SKM-1 treated with dmso at 0.1 percent for 144 hours (cell line): ENCODE measurements around the gene AP2B1.
"Not testable (repeated sequence)": the region's sequence is repeated elsewhere in the genome, so short reads cannot be mapped to it uniquely, and the experiment has no call there.

ENCODE experiments used
- DNase-seq: peaks from one replicate; lab custom pipeline; 2025; ENCODE audit not compliant: unreplicated experiment; lab: John Stamatoyannopoulos, UW

AP2B1 gene

DNA sequence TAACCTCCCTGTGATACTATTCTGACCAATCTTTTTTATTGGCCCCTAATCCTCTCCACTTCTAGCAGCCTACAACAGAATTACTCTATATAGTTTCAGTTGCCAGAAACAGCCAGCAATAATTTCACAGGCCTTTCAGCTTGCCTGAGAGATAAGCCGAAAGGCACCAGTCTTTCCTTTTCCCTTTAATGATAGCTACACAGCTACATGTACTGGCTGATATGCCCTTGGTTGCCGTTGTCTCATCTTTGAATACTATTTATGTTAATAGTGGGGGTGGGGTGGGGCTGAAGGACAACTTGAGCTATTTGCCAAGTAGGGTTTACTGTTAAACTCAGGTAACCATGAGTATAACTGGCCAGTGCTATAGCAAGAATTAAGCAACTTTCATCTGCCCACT is 108.5 kb downstream of the AP2B1 start:
- DNase-seq, result no peak

DNA sequence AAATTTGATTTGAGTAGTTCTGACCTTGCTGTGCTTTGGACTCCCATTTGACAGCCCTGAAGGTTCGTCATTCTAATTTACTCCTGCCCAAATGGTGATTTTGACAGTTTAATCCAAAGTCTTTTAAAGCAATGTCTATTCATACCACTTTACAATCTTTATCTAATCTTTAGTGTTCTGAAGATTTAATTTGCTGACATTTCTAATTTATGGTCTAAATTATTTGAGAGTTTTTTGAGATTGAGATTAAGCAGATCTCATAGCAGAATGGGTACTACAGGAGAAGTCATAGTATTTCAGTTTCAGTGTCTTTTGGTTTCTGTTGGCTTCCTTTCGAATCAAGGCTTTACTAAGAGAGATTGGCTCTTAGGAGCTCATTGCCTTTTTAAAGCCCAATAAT is 111.7 kb downstream of the AP2B1 start:
- no peak for DNase-seq

DNA sequence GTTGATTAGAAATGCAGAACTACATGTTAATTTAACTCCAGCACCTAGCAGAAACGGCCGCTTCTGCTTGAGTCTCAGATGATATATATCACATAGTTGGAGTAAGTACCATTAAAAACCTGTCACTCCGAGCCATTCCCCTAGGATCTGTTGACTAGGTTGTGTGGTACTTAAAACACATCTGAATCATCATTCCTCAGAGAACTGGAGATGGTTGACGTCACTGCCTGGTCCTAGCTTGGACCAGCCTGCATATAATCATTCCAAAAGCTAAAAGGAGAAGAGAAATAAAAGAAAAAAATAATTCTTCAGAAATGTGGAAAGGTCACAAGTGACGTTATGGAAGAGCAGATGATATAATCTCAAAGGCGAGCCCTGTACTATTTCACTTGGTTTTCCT is 113.0 kb downstream of the AP2B1 start:
- no peak for DNase-seq

DNA sequence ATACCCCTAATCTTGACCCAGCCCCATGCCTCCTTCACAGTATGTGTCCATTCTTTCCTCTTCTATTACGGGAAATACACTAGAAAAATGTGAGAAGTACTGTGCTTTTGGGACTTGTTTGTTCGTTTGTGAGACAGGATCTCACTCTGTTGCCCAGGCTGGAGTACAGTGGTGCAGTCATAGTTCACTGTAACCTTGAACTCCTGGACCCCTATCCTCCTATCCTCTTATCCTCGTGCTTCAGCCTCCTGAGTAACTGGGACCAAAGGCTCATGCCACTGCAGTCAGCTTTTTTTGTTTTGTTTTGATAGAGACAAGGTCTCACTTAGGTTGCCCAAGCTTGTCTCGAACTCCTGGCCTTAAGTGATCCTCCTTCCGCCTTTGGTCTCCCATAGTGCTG is 114.4 kb downstream of the AP2B1 start:
- no peak for DNase-seq

DNA sequence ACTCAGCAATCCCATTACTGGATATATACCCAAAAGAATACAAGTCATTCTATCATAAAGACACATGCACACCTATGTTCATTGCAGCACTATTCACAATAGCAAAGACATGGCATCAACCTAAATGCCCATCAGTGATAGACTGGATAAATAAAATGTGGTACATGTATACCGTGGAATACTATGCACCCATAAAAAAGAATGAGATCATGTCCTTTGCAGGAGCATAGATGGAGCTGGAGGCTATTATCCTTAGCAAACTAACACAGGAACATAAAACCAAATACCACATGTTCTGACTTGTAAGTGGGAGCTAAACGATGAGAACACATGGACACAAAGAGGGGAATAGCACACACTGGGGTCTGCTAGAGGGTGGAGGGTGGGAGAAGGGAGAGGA is 116.2 kb downstream of the AP2B1 start:
- DNase-seq, result not testable (repeated sequence)

DNA sequence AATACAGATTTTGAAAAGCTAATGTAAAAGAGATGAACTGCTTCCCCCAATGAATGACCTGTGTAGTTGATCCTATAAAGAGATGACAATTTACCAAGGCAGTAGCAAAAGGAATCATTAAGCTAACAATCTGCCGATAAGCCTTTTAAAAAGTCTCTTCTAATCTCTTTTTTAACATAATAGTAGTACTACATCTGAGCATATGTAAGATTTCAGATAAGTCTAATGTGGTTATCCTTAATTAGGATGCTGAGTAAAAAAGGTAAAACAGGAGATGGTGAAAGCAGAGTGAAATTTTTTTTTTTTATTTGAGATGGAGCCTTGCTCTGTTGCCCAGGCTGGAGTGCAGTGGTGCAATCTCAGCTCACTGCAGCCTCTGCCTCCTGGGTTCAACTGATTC is 118.1 kb downstream of the AP2B1 start:
- no peak for DNase-seq

DNA sequence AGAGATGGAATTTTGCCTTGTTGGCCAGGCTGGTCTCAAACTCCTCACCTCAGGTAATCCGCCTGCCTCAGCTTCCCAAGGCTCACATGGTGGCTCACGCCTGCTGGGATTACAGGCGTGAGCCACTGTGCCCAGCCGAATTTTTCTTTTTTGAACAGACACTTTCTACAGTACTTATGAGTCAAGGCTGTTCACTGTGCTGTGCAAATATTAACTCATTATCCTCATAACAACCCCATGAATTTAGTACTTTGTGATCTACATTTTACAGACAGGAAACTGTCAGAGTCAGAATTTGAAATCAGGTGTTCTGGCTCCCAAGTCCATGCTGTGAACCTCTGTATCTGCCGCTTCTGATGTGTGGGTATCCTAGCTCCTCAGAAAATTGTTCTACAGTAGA is 118.6 kb downstream of the AP2B1 start:
- no peak for DNase-seq

DNA sequence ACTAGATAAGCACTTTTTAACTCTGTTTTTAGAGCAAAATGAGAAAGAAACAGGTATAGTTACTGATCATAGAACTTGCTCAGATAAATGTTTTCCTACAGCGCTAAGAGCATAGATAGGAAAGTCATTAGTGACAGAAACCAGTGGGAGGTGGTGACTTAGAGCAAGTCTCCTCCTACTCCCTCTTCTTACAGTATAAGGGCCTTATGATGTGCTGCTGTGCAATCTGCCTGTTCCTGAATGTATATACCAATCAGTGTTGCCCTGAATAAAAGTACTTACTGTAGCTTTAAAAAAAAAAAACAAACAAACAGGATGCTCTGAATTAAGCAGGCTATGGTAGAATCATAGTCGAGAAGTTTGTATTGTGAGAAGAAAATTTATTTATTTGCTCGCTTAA is 121.0 kb downstream of the AP2B1 start:
- DNase-seq, result no peak

DNA sequence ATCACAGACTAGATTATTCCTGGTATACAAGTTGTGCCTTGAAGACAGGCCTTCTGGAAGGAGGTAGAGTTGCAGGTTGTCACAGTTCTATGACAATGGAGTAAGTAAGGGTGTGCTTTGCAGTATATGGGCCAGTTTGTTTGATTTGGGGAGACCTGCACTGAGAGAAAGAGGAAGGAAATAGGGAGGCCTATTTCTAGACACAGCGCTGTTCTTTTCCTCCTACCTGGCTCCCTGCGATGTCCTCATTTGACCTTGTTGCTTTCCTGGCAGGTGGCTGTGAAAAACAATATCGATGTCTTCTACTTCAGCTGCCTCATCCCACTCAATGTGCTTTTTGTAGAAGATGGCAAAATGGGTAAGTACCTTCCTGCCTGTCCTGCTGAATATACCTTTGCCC is 121.8 kb downstream of the AP2B1 start:
- no peak for DNase-seq

DNA sequence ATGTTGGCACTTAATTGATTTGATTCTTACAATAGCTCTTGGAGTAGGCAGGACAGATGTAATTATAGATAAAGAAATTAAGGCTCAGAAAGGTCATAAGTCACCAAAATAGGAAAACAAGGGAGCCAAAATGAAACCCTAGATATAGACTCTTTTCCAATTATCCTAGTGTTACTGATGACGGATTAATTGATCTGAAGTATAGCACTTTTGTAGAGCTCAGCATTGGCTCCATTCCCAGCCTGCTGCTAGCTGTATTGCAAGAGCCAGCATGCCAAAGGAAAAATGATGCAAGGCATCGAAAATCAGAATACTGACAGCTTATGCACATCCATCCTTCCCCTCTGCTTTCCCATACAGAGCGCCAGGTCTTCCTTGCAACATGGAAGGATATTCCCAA is 122.8 kb downstream of the AP2B1 start:
- DNase-seq, result no peak

DNA sequence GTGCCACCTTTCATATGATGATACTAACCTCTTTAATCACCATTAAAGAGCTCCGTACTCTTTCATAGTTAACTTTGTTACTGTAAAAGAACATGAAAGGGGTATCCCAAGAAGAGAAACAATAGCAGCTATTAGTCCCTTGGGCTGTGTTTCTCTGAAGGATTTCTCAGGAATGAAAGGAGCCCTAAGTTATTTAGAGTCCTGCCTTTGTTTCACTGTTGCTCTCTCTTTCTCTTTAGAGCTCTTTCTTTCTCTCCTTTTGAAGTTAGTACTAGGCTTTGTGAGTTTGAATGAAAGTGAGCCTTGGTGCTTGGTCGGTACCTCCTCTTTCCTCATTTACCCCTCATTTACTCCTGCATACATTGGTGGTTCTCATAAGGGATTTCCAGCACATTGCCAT is 123.8 kb downstream of the AP2B1 start:
- DNase-seq, result no peak

DNA sequence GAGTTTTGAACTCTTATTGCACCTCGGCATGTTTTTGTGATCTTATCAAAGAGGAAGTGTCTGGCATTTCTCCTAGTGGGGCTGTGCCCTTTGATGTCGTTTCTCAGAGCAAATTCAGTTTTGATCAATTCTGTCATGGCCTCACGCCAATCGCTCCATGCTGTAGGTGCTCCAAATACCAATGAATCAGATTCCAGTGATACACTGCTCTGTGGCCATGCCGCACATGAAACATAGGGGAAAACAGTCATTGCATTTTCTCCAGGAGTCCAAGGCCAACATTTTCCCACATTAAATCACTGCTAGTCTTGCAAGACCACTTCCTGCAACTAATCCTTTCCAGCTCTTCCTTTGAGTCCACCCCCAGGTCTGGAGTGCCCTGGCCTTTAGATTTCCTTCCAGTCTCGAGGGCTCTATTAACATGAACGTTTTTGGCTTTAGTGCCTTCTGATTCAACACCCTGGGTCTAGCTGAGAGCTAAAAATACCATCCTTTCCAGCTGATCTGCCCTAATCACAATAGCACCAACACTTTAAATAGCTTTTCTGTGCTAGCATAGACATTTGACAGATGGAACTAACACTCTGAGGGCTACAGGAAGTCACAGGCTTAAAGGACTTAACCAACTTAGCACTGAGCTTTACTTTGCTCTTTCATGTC is 126.1 kb downstream of the AP2B1 start:
- DNase-seq, result no peak

DNA sequence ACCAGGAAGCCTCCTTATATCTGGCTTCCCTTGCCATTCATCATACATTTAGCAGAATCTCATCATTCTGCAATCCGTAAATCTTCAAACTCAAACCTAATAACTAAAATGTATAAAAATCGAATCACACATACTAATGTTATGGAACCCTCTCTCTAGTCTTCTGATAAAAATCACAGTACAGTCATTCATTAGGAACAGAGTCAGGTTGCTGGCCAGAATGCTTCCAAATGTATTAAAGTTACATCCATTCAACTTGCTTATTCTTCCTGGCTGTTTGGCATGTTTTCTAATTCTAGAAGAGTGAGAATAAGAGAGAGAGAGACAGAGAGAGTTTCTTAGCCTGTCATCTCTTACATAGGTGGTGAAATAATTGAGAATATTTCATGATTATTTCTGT is 127.9 kb downstream of the AP2B1 start:
- DNase-seq, result no peak

DNA sequence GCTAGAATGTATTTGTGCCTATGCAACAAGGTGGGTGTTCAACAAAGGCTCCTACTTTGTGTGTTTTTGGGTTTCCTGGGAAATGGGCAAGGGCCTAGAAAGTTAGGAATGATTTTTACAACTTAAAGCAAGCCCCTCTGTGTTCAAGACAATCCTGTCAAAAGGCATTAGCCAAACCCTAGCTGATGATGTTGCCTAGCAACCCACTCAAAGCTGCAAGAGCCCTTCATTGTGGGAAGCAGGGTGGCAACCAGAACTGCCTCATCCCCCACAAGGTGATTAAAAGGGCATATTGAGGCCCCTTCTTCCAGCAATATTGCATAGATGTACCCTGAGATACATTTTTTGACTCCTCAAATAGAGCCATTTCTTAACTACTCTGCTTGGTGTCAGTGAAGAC is 128.3 kb downstream of the AP2B1 start:
- no peak for DNase-seq

DNA sequence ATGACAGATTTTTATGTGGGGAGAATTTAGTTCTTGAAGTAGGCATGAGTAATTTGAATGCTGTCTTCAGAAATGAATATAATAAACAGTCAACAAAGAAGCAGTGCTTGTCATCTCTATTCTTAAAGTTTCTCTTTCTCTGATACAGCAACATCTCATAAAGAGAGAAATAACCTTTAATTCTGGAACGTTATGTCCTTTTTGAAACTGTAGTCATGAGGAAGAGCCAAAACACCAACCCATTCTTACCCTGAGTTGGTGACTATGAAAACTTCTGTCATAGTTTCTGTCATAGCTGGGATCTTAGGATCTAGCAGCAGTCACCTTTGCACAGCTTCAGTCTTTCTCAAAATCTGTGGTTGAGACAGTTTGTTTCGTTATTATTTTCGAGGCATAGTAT is 129.1 kb downstream of the AP2B1 start:
- no peak for DNase-seq

DNA sequence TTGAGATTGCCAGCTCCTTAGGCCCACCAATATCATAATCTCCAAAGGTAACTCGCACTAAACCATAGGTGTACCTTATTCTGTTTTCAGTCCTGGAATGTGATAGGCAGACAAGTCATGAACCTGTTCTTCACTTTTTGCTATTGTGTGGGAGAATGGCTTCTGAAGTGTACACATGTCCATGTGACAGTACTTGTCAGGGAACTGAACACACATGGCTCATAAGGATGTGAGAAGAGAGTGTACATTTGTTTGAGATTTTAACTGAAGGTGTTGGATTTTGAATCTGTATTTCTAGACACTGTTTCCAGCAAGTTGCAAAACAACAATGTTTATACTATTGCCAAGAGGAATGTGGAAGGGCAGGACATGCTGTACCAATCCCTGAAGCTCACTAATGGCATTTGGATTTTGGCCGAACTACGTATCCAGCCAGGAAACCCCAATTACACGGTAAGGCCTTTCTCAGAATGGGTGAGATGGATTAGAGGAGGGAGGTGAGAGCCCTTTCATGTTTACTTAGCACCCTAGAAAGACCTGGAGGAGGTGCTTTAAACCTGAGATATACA is 129.9 kb downstream of the AP2B1 start:
- no peak for DNase-seq

DNA sequence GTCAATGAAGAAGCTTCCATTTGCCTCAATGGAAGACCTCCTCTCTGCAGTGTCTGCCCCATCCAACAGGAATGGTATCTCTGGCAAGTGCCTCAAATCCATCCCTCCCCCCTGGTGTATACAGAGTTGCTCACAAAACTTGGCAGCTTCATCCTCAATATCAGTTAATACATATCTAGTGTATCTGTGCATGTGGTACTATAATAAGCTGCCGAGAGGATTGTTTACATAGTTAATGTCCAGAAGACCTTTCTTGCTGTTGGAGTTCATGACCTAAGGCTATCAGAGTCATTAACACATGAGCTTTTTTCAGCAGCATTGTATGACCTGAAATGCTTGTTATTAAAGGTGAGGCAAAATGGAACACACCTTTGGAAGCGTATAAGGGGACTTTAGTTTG is 130.4 kb downstream of the AP2B1 start:
- DNase-seq, result no peak

DNA sequence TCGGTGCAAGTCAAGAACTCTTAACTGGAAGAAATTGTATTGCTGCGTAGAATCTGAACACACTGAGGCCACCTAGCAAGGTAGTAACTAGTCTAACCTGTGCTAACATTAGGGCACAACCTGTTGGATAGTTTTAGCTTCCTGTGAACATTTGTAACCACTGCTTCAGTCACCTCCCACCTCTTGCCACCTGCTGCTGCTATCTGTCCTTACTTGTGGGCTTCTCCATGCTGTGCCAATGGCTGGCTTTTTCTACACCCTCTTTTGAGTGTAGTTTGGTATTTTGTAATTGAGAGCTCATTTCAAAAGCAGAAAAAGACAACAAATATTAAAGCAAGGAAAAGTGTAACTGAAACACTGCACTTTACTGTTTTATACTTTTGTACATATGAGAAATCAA is 136.6 kb downstream of the AP2B1 start:
- DNase-seq, result no peak

DNA sequence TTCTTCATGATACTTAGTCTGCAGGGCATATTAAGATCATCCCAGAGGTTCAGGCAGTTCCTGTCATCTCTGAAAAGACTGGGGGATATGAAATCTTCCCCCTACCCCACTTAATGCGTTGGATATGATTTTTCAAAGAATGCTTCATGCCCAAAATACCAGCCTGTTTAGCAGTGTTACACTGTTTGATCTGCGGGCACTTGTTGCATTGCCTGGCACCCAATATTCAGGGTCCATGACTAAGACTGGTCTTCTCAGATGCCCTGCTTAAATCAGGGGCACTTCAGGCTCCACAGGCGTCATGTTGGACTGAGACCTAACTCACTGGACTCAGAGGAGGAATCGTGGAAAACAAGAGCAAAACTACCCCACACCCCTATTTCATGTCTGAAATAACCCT is 137.9 kb downstream of the AP2B1 start:
- no peak for DNase-seq

DNA sequence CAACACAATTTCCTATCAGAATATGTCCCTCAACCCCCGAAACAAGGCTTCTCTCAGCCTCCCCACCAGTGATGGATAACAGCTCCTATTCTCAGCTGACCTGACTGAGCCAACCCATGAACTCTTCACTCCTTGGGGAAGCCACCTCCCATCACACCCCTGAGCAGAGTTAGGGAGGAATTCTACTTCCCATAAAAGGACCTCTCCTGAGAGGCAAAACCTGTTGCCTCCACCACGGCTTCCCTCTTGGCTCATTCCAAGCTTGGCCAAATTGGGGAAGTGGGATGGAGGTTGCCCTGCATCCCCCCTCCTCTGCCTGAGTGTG is 138.6 kb downstream of the AP2B1 start:
- no peak for DNase-seq

DNA sequence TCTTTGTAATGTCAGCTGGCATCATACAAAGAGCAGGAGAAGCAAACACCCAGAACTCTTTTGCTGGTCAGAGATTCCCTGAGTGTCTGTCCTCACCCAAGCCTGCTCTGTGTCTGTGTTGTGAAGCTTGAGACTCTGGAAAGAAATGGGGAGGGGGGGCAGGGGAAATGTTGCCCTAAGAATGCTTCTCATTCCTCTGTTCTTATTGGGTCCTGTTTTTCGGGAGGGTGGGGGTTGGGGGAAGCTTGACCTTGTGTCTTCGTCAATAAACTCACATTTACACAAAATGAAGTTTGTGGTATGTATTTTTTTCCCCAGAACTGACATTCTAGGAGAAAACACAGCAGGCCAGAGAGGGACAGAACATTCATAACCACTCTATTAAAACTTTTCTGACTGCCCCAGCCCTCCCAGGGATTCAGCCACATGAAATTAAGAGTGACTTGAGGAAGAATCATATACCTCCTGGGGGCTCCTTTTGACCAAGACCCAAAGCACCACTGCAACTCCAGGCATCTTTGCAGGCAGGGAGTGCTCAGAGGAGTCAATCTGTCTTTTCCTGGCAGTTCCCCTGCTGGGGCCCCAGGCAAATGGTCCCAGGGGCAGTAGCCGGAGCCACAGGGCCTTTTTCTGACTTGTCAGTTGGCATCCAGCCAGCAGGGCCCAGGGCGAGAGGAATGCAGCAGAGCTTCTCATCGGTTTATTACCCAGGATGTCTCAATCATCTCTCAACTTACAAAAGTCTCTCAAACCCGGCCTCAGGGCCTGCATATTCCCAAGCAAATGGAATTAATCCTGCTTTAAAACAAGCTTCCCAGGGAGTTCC is 139.2 kb downstream of the AP2B1 start:
- no peak for DNase-seq

DNA sequence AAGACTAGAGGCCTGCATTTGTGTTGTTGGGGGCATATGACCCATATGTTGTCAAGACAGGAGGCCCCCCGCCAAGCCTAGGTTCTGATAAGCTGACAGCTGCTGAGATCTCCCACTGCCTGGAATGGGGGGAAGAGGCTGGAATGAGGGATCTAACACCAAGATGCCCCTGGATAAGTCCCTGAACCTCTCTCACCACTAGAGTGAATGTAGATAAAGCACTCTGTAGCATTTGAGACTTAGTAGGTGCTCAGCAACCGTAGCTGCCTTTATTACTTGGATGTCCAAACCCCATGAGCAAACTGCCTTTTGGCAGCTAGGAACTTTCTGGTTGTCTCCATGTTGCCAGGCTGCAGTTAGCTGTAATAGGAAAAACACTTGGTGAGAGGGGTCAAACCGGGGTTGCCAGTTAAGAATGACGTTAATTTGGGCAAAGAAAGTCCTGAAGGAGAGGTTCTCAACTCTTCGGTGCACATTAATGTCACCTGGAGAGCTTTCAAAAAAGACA is 139.9 kb downstream of the AP2B1 start:
- DNase-seq, result no peak
